ENCODE results near the gene XYLT1. TPM values are rescaled to one million over a fixed set of nuclear protein-coding genes. Genes with fewer than 3 reads are reported as not detected.

XYLT1 gene
- total RNA-seq, 1 experiment from 2014 or later: 12.5 TPM

GRCh38 chr16:17345043-17345442 lies 125.7 kb downstream of the XYLT1 start:
- DNase-seq: no peak
- ChIA-PET CTCF (no interaction called here), POLR2A (no interaction called here)
- Mint-ChIP-seq H3K36me3 (ENCODE audit: insufficient read depth, unreplicated experiment) (no peaks in the 10 kb centered on the region), H3K27ac (ENCODE audit: unreplicated experiment) (no peak overlapping the region), H3K9me3 (ENCODE audit: unreplicated experiment) (no peaks in the 10 kb centered on the region), H3K27me3 (ENCODE audit: insufficient read depth, unreplicated experiment) (no peaks in the 10 kb centered on the region), H3K4me3 (ENCODE audit: unreplicated experiment) (no peak overlapping the region), H3K4me1 (ENCODE audit: low read depth, unreplicated experiment) (peaks cover 7% of the 10 kb centered on the region)
- intact Hi-C loops (cut with micrococcal nuclease; ENCODE audit: unreplicated experiment): loop anchor here (10.0 kb wide), 1 partner anchor 70 kb away; no protein-coding TSS in a partner anchor
- TF ChIP-seq CTCF (IDR thresholded peaks at IDR 0.05; ENCODE audit: insufficient read depth in 1 of 2, low read depth in 1 of 2, low read length in 1 of 2, severe bottlenecking in 1 of 2, unreplicated experiment in 1 of 2): no peak
- BruUV-seq (replicated peaks): no TSS peak
- Histone ChIP-seq H3K4me1 (no peaks in the 10 kb centered on the region), H3K4me3 (ENCODE audit: low read depth, low read length) (no peak overlapping the region), H3K27me3 (replicated peaks; ENCODE audit: control insufficient read depth, insufficient read depth, low read length) (no peaks in the 10 kb centered on the region), H3K9me3 (no peaks in the 10 kb centered on the region), H3K36me3 (ENCODE audit: control insufficient read depth, insufficient read depth, low read length) (no peaks in the 10 kb centered on the region)

GRCh38 chr16:17343728-17344127 lies 127.0 kb downstream of the XYLT1 start:
- Mint-ChIP-seq H3K36me3 (ENCODE audit: insufficient read depth, unreplicated experiment) (no peaks in the 10 kb centered on the region), H3K4me3 (ENCODE audit: unreplicated experiment) (no peak overlapping the region), H3K27ac (ENCODE audit: unreplicated experiment) (no peak overlapping the region), H3K27me3 (ENCODE audit: insufficient read depth, unreplicated experiment) (no peaks in the 10 kb centered on the region), H3K4me1 (ENCODE audit: low read depth, unreplicated experiment) (peaks cover 7% of the 10 kb centered on the region), H3K9me3 (ENCODE audit: unreplicated experiment) (no peaks in the 10 kb centered on the region)
- Histone ChIP-seq H3K36me3 (ENCODE audit: control insufficient read depth, insufficient read depth, low read length) (no peaks in the 10 kb centered on the region), H3K27me3 (replicated peaks; ENCODE audit: control insufficient read depth, insufficient read depth, low read length) (no peaks in the 10 kb centered on the region), H3K4me1 (no peaks in the 10 kb centered on the region), H3K9me3 (no peaks in the 10 kb centered on the region), H3K4me3 (ENCODE audit: low read depth, low read length) (no peak overlapping the region)
- intact Hi-C loops (cut with micrococcal nuclease; ENCODE audit: unreplicated experiment): loop anchor here (10.0 kb wide), 1 partner anchor 69 kb away; no protein-coding TSS in a partner anchor
- TF ChIP-seq CTCF (IDR thresholded peaks at IDR 0.05; ENCODE audit: insufficient read depth in 1 of 2, low read depth in 1 of 2, low read length in 1 of 2, severe bottlenecking in 1 of 2, unreplicated experiment in 1 of 2): no peak
- DNase-seq: no peak
- ChIA-PET POLR2A (no interaction called here), CTCF (no interaction called here)
- no TSS peak for BruUV-seq (replicated peaks)

GRCh38 chr16:17343028-17343427 lies 127.7 kb downstream of the XYLT1 start:
- Mint-ChIP-seq H3K9me3 (ENCODE audit: unreplicated experiment) (no peaks in the 10 kb centered on the region), H3K27ac (ENCODE audit: unreplicated experiment) (no peak overlapping the region), H3K4me3 (ENCODE audit: unreplicated experiment) (no peak overlapping the region), H3K36me3 (ENCODE audit: insufficient read depth, unreplicated experiment) (no peaks in the 10 kb centered on the region), H3K4me1 (ENCODE audit: low read depth, unreplicated experiment) (peaks cover 7% of the 10 kb centered on the region), H3K27me3 (ENCODE audit: insufficient read depth, unreplicated experiment) (no peaks in the 10 kb centered on the region)
- DNase-seq: no peak
- Histone ChIP-seq H3K4me3 (ENCODE audit: low read depth, low read length) (no peak overlapping the region), H3K4me1 (no peaks in the 10 kb centered on the region), H3K36me3 (ENCODE audit: control insufficient read depth, insufficient read depth, low read length) (no peaks in the 10 kb centered on the region), H3K27me3 (replicated peaks; ENCODE audit: control insufficient read depth, insufficient read depth, low read length) (no peaks in the 10 kb centered on the region), H3K9me3 (no peaks in the 10 kb centered on the region)
- CTCF ChIA-PET: no interaction called here
- intact Hi-C loops (cut with micrococcal nuclease; ENCODE audit: unreplicated experiment): loop anchor here (10.0 kb wide), 1 partner anchor 68 kb away; no protein-coding TSS in a partner anchor
- POLR2A ChIA-PET: no interaction called here
- no peak for TF ChIP-seq CTCF (IDR thresholded peaks at IDR 0.05; ENCODE audit: insufficient read depth in 1 of 2, low read depth in 1 of 2, low read length in 1 of 2, severe bottlenecking in 1 of 2, unreplicated experiment in 1 of 2)
- BruUV-seq (replicated peaks): no TSS peak
